B cell (primary cell): ENCODE data around the gene PUM2. TPM values are rescaled to one million over a fixed set of nuclear protein-coding genes. Genes with fewer than 3 reads are reported as not detected.

Source experiments
- ATAC-seq: fragments of 200-7000 bp; cut with Tn5 transposase; one replicate; pipeline ENCODE4 v1.10.0; 2021; ENCODE audit warnings: low read depth, mild to moderate bottlenecking, moderate number of reproducible peaks, moderate library complexity
- CTCF ChIA-PET: fragments of 350-600 bp; sonication (Branson Sonifier 250); formaldehyde crosslinking; loops from one replicate; lab custom pipeline; 2021; ENCODE audit warnings: antibody characterized with exemption, inconsistent platforms; lab: Charles Lee
- POLR2A ChIA-PET: fragments of 350-600 bp; sonication (Branson Sonifier 250); formaldehyde crosslinking; loops from one replicate; lab custom pipeline; 2021; ENCODE audit warnings: antibody characterized with exemption; lab: Charles Lee
- DNase-seq: peaks from one replicate; pipeline ENCODE4 v3.0.0; 2013
- H2AFZ ChIP-seq: 2 replicates; pipeline ENCODE4 v1.6.1; 2012; ENCODE audit warnings: mild to moderate bottlenecking, low read depth, low read length; ENCODE audit not compliant: insufficient read depth, poor library complexity, severe bottlenecking
- H3K27ac ChIP-seq, 2 donors: 1 replicate in 1 of 2; 2 replicates in 1 of 2; pipeline ENCODE4 v1.5.1; 2012 to 2013; ENCODE audit warnings: low read length in 2 of 2, mild to moderate bottlenecking in 2 of 2, moderate library complexity in 1 of 2
- H3K27me3 ChIP-seq, 4 experiments: fragments of 200-600 bp in 1 of 4; sonication (generic) in 1 of 4; replicated peaks in 1 of 4; 1 replicate in 2 of 4; 2 replicates in 2 of 4; pipeline versions ENCODE4 v1.6.1 to v1.7.0; 2013 to 2016; ENCODE audit warnings: low read length in 3 of 4, mild to moderate bottlenecking in 2 of 4, mixed read lengths in 1 of 4, moderate library complexity in 1 of 4; ENCODE audit not compliant: insufficient read depth in 4 of 4, control insufficient read depth in 3 of 4; ENCODE audit errors: control extremely low read depth in 1 of 4
- H3K36me3 ChIP-seq, 2 experiments: replicated peaks in 1 of 2; 1 replicate in 1 of 2; 2 replicates in 1 of 2; pipeline versions ENCODE4 v1.6.1 to v1.7.1; 2013; ENCODE audit warnings: low read length in 1 of 2; ENCODE audit not compliant: insufficient read depth in 2 of 2, control insufficient read depth in 1 of 2; ENCODE audit errors: control extremely low read depth in 1 of 2, extremely low read depth in 1 of 2
- H3K4me1 ChIP-seq, 2 donors: fragments of 200-600 bp in 1 of 2; sonication (generic) in 1 of 2; 1 replicate in 1 of 2; 2 replicates in 1 of 2; pipeline versions ENCODE4 v1.5.1 to v1.6.1; 2013 to 2017; ENCODE audit warnings: low read length in 2 of 2; ENCODE audit not compliant: control insufficient read depth in 2 of 2, insufficient read depth in 2 of 2
- H3K4me2 ChIP-seq: replicated peaks from 2 replicates; pipeline ENCODE3; 2012; ENCODE audit warnings: mild to moderate bottlenecking, low read depth, low read length; ENCODE audit not compliant: poor library complexity, severe bottlenecking
- H3K4me3 ChIP-seq, 5 experiments: fragments of 200-600 bp in 1 of 5; sonication (generic) in 1 of 5; 1 replicate in 3 of 5; 2 replicates in 2 of 5; pipeline versions ENCODE4 v1.5.1 to v1.7.0; 2011 to 2016; ENCODE audit warnings: low read length in 4 of 5, mild to moderate bottlenecking in 4 of 5, low read depth in 2 of 5, control low read depth in 1 of 5, moderate library complexity in 1 of 5; ENCODE audit not compliant: insufficient read depth in 1 of 5; ENCODE audit errors: control extremely low read depth in 1 of 5, extremely low read depth in 1 of 5
- H3K79me2 ChIP-seq: fragments of 200-600 bp; sonication (generic); one replicate; pipeline ENCODE4 v1.6.0; 2016; ENCODE audit warnings: low read length; ENCODE audit not compliant: control insufficient read depth, insufficient read depth
- H3K9ac ChIP-seq: fragments of 200-600 bp; sonication (generic); 2 replicates; pipeline ENCODE4 v1.6.1; 2017; ENCODE audit warnings: mild to moderate bottlenecking, low read length, moderate library complexity
- H3K9me3 ChIP-seq, 3 donors: one replicate each; pipeline versions ENCODE4 v1.6.1 to v1.7.1; 2013; ENCODE audit warnings: low read length in 2 of 3; ENCODE audit not compliant: control insufficient read depth in 2 of 3, insufficient read depth in 1 of 3; ENCODE audit errors: control extremely low read depth in 1 of 3
- H4K20me1 ChIP-seq: 2 replicates; pipeline ENCODE4 v1.6.0; 2012; ENCODE audit warnings: mild to moderate bottlenecking, low read length; ENCODE audit not compliant: insufficient read depth, control insufficient read depth, poor library complexity, severe bottlenecking
- H3K27ac Mint-ChIP-seq: one replicate; pipeline ENCODE4 v1.8.0; 2021; ENCODE audit warnings: mixed read lengths
- H3K27me3 Mint-ChIP-seq: one replicate; pipeline ENCODE4 v1.8.0; 2021; ENCODE audit warnings: mixed read lengths
- H3K4me1 Mint-ChIP-seq: one replicate; pipeline ENCODE4 v1.8.0; 2021; ENCODE audit warnings: mixed read lengths
- H3K4me3 Mint-ChIP-seq: one replicate; pipeline ENCODE4 v1.8.0; 2021; ENCODE audit warnings: mixed read lengths
- H3K9me3 Mint-ChIP-seq: one replicate; pipeline ENCODE4 v1.8.0; 2022; ENCODE audit warnings: mixed read lengths; ENCODE audit not compliant: insufficient read depth
- EZH2 ChIP-seq: IDR thresholded peaks from 2 replicates; pipeline ENCODE4 v1.6.1; 2012; ENCODE audit warnings: borderline replicate concordance, low read depth, mild to moderate bottlenecking, moderate library complexity, low read length; ENCODE audit not compliant: insufficient read depth, poor library complexity, severe bottlenecking
- WGBS: methylation state at CpG from one replicate; pipeline ENCODE4 v1.1.5; 2013; ENCODE audit warnings: missing lambda C conversion rate; ENCODE audit not compliant: insufficient coverage; 5-methylcytosine and 5-hydroxymethylcytosine counted together
- intact Hi-C: fragments of 100-400 bp; cut with micrococcal nuclease; formaldehyde crosslinking; loops from one replicate; pipeline ENCODE4 v1.10.0; 2022
- polyA plus RNA-seq: library from polyadenylated mRNA; depleted of rRNA; stranded (reverse); fragments of >200 nt; gene quantifications from 2 replicates; pipeline ENCODE4 v1.2.3, GENCODE V29; 2012
- small RNA-seq: library from RNA; depleted of rRNA; stranded (forward); fragments of <200 nt; gene quantifications from one replicate; pipeline ENCODE3, GENCODE V24; 2012; ENCODE audit warnings: low replicate concordance, low read depth; ENCODE audit not compliant: insufficient read length
- total RNA-seq, 2 donors: library from RNA; stranded (reverse); fragments of 120-200 nt in 1 of 2; gene quantifications; 1 replicate in 1 of 2; 2 replicates in 1 of 2; pipeline versions ENCODE4 v1.2.3 to v1.2.4, GENCODE V29; 2013 to 2022
- TF ChIP-seq, protein P1 (sequence below): fragments of 200-600 bp; IDR thresholded peaks from one replicate; pipeline ENCODE4 v1.8.0; 2022; ENCODE audit warnings: antibody characterized with exemption, mild to moderate bottlenecking

The PUM2 gene
- total and polyA plus RNA-seq, 2 donors (not counting 1 experiment from before 2014, with no cell fraction given): 21.1 to 151 TPM

DNA sequence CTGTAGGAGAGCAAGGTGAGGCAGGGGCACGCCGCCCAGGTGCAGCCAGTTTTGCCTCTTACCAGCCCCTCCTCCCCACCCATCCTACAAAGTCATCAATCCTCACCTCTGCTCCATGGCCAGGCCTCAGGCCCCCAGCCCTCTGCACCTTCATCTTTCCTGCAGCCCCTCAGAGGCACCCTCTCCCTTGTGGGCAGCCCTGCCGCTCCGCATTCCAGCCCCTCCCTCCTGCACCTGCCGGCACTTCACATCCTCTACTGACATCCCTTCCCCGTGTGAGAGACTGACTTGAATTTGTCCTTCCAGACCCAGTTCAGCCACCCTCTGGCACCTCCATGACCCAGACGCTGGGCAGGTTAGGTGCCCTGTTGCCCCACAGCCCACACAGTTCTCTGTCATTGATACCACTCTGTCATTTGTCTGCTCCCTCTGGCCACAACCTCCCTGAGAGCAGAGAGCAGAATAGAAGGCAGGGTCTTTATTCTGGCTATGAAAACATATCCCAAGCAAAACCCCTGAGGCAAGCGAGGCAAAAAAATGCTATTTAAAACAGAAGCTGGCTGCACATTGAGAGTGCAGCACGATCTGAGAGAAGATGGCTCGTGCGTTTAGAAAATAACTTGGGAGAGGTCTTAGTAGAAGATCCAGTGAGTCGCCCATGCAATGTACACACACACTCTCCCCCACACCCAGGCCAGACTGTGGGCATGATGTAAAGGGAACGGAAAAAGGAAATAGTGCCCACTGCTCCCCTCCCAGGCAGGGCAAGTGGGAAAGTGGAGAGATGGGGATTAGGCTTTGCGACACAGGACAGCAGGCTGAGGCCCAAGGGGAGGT lies 151.6 kb downstream of the PUM2 start:
- WGBS: 100% methylated on average over 11 of the region's 14 CpGs
- Histone ChIP-seq H3K9ac (no peak overlapping the region), H3K27ac (no peak overlapping the region), H3K79me2 (no peaks in the 10 kb centered on the region), H3K27me3 (no peaks in the 10 kb centered on the region), H3K36me3 (no peaks in the 10 kb centered on the region), H2AFZ (no peak overlapping the region), H3K9me3 (peaks cover 0 to 8% (median 0%) of the 10 kb centered on the region in 3 donors), H3K4me1 (no peaks in the 10 kb centered on the region), H4K20me1 (no peaks in the 10 kb centered on the region), H3K4me3 (no peak overlapping the region), H3K4me2 (no peak overlapping the region)
- Mint-ChIP-seq H3K27me3 (peaks cover 7% of the 10 kb centered on the region), H3K4me3 (no peak overlapping the region), H3K9me3 (no peaks in the 10 kb centered on the region), H3K27ac (no peak overlapping the region), H3K4me1 (no peaks in the 10 kb centered on the region)
- no peak for ATAC-seq
- intact Hi-C loops: no loop called here
- TF ChIP-seq, protein P1, sequence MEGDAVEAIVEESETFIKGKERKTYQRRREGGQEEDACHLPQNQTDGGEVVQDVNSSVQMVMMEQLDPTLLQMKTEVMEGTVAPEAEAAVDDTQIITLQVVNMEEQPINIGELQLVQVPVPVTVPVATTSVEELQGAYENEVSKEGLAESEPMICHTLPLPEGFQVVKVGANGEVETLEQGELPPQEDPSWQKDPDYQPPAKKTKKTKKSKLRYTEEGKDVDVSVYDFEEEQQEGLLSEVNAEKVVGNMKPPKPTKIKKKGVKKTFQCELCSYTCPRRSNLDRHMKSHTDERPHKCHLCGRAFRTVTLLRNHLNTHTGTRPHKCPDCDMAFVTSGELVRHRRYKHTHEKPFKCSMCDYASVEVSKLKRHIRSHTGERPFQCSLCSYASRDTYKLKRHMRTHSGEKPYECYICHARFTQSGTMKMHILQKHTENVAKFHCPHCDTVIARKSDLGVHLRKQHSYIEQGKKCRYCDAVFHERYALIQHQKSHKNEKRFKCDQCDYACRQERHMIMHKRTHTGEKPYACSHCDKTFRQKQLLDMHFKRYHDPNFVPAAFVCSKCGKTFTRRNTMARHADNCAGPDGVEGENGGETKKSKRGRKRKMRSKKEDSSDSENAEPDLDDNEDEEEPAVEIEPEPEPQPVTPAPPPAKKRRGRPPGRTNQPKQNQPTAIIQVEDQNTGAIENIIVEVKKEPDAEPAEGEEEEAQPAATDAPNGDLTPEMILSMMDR: no peak
- TF ChIP-seq EZH2: no peak
- CTCF ChIA-PET: no interaction called here
- POLR2A ChIA-PET: no interaction called here
- DNase-seq: no peak

Small RNA genes lying within 50 kb of the gene (small RNA-seq; reads per million reads assigned to genes)
- not detected for gene RNU7-113P

Other genes with a start within 250 kb of the PUM2 start
- not detected in 2 replicates for gene SDC1, start 125.7 kb downstream of the PUM2 start, total RNA-seq
- 0.22 and 0.23 TPM in 2 replicates for gene SDC1, start 125.7 kb downstream of the PUM2 start, polyA plus RNA-seq
- 63.0 and 65.0 TPM in 2 replicates for gene RHOB, start 96.2 kb upstream of the PUM2 start, total RNA-seq
- gene RHOB, start 96.2 kb upstream of the PUM2 start, polyA plus RNA-seq: 935 and 1,037 TPM in 2 replicates